ENCODE data around the gene EIF5AL1. TPM values are rescaled to one million over a fixed set of nuclear protein-coding genes. Genes with fewer than 3 reads are reported as not detected.

The EIF5AL1 gene
- total RNA-seq, 1 experiment from 2014 or later, result 0.54 TPM

GRCh38 chr10:79560160-79560709 is 47.9 kb downstream of the EIF5AL1 start, which contains the start of gene SFTPA2:
SFTPA2 (minus strand) TSS chr10:79560407; CDS start chr10:79559483, 924 bp downstream.
- Mint-ChIP-seq H3K36me3 (ENCODE audit: insufficient read depth, unreplicated experiment) (no peaks in the 10 kb centered on the region), H3K27ac (ENCODE audit: low read depth, unreplicated experiment) (no peak within 1 kb of the TSS), H3K4me3 (ENCODE audit: unreplicated experiment) (no peak within 1 kb of the TSS), H3K4me1 (ENCODE audit: insufficient read depth, unreplicated experiment) (no peaks in the 10 kb centered on the region), H3K9me3 (ENCODE audit: unreplicated experiment) (no peaks in the 10 kb centered on the region), H3K27me3 (ENCODE audit: insufficient read depth, unreplicated experiment) (peaks cover 37% of the 10 kb centered on the region)
- ChIA-PET POLR2A (no interaction called here), CTCF (interaction anchor here (0.7 to 1.4 kb wide), 5 partner anchors 185 to 1034 kb away, joined by 3 to 4 read pairs (median 3); no protein-coding TSS in a partner anchor)
- no TSS peak for BruUV-seq (replicated peaks)
- DNase-seq (ENCODE audit: unreplicated experiment), result no peak
- intact Hi-C loops (cut with micrococcal nuclease), result no loop called here
- no peak for TF ChIP-seq CTCF (IDR thresholded peaks at IDR 0.05; ENCODE audit: unreplicated experiment)

DNA sequence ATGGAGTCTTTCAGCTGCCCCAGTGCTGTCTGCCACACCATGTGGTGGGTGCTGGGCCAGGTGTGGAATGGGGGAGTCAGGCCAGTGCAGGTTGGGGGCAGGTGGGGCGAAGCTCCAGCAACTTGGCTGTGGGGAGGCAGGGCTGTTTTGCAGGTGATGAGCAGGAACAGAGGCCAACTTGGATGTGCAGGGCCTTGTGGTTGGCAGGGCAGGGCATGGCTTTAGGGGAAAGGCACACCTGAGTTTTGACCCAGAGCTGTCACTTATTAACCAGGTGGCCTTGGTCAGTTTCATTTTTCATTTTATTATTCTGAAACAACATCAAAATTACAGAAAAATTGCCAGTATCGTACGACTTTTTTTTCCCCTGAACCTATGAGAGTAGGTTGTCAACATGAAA is 48.9 kb downstream of the EIF5AL1 start:
- Mint-ChIP-seq H3K9me3 (ENCODE audit: unreplicated experiment) (no peaks in the 10 kb centered on the region), H3K27me3 (ENCODE audit: insufficient read depth, unreplicated experiment) (peaks cover 37% of the 10 kb centered on the region), H3K27ac (ENCODE audit: low read depth, unreplicated experiment) (no peak overlapping the region), H3K4me1 (ENCODE audit: insufficient read depth, unreplicated experiment) (no peaks in the 10 kb centered on the region), H3K36me3 (ENCODE audit: insufficient read depth, unreplicated experiment) (no peaks in the 10 kb centered on the region), H3K4me3 (ENCODE audit: unreplicated experiment) (no peak overlapping the region)
- ChIA-PET POLR2A (no interaction called here), CTCF (interaction anchor here (0.6 to 1.4 kb wide), 5 partner anchors 342 to 700 kb away, joined by 3 read pairs; no protein-coding TSS in a partner anchor)
- intact Hi-C loops (cut with micrococcal nuclease), result no loop called here
- TF ChIP-seq CTCF (IDR thresholded peaks at IDR 0.05; ENCODE audit: unreplicated experiment), result no peak
- DNase-seq (ENCODE audit: unreplicated experiment), result no peak
- no TSS peak for BruUV-seq (replicated peaks)

DNA sequence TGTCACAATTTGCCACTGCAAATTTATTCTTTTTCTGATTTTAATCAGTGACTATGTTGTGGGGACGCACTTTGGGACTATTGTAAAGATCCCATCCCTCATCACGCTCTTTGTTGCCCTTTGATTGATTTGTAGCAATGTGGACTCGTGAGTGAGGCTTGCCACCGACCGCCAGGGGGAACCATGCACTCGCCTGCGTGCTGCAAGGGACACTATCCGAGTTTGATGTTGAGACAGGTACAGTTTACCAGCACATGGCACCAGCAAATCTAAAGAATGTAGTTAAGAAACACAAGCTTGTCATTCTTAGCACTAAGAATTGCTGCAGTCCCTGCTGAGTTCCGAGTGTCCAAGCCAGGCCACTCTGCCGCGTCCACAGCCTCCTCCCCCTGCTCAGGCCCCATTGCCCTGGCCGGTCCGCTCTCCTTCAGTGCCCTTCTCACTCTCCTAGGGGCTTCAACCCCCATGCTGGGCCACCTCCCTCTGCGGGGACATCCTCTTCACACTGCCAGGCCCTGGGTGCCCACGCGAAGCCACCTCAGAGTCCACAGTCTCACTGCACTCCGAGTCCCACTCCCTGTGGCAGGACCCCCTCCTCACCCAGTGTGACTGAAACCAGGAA is 49.9 kb downstream of the EIF5AL1 start:
- no peak overlapping the region for H3K27ac Mint-ChIP-seq (ENCODE audit: low read depth, unreplicated experiment)
- CTCF ChIA-PET, result interaction anchor here (0.6 to 1.7 kb wide), 12 partner anchors 9 to 691 kb away, joined by 3 to 12 read pairs (median 4); no protein-coding TSS in a partner anchor

More for the DNA sequence above, 49.9 kb downstream of the EIF5AL1 start:
- peak; percentile 64 for DNase-seq (ENCODE audit: unreplicated experiment)
- Mint-ChIP-seq H3K9me3 (ENCODE audit: unreplicated experiment) (no peaks in the 10 kb centered on the region), H3K27me3 (ENCODE audit: insufficient read depth, unreplicated experiment) (peaks cover 37% of the 10 kb centered on the region), H3K36me3 (ENCODE audit: insufficient read depth, unreplicated experiment) (no peaks in the 10 kb centered on the region), H3K4me3 (ENCODE audit: unreplicated experiment) (no peak overlapping the region), H3K4me1 (ENCODE audit: insufficient read depth, unreplicated experiment) (no peaks in the 10 kb centered on the region)
- POLR2A ChIA-PET, result no interaction called here
- no TSS peak for BruUV-seq (replicated peaks)
- intact Hi-C loops (cut with micrococcal nuclease), result loop anchor here (1.0 to 2.0 kb wide), 2 partner anchors 47 to 367 kb away; no protein-coding TSS in a partner anchor
- TF ChIP-seq CTCF (IDR thresholded peaks at IDR 0.05; ENCODE audit: unreplicated experiment), result peak; percentile 73
